ENCODE measurements around the gene PRSS23. TPM values are rescaled to one million over a fixed set of nuclear protein-coding genes. Genes with fewer than 3 reads are reported as not detected.

The PRSS23 gene
- polyA plus RNA-seq, 1 donor from 2014 or later = 3.6 TPM

GRCh38 chr11:86802146-86802545 is 1.8 kb downstream of the PRSS23 start:
- TF ChIP-seq MXI1 (conservative IDR thresholded peaks at IDR 0.05; ENCODE audit: poor library complexity, severe bottlenecking) (no peak), EP300 (conservative IDR thresholded peaks at IDR 0.05; ENCODE audit: poor library complexity, severe bottlenecking) (no peak), TAF1 (IDR thresholded peaks at IDR 0.05; ENCODE audit: low read depth) (no peak), RAD21 (conservative IDR thresholded peaks at IDR 0.05) (no peak), REST (IDR thresholded peaks at IDR 0.05; ENCODE audit: borderline replicate concordance) (no peak), CTCF (IDR thresholded peaks at IDR 0.05; ENCODE audit: poor library complexity, severe bottlenecking) (no peak), EZH2 (IDR thresholded peaks at IDR 0.05; ENCODE audit: borderline replicate concordance, insufficient read depth, low read length, poor library complexity, severe bottlenecking) (no peak), POLR2AphosphoS5 (IDR thresholded peaks at IDR 0.05) (no peak), SMC3 (conservative IDR thresholded peaks at IDR 0.05; ENCODE audit: poor library complexity) (no peak)
- H3K9me3 ChIP-seq (ENCODE audit: low read length) = no peaks in the 10 kb centered on the region

GRCh38 chr11:86802601-86803051 is 2.3 kb downstream of the PRSS23 start:
- H3K79me2 ChIP-seq (replicated peaks; ENCODE audit: insufficient read depth, low read length) = peaks cover 47% of the 10 kb centered on the region
- H3F3A ChIP-seq (ENCODE audit: insufficient read depth, low read length, poor library complexity, severe bottlenecking) = no peaks in the 10 kb centered on the region
- no peak overlapping the region for H3K4me3 ChIP-seq (ENCODE audit: low read length)
- H3K27me3 ChIP-seq (ENCODE audit: insufficient read depth, low read depth, low read length) = no peaks in the 10 kb centered on the region
- H3K4me2 ChIP-seq (ENCODE audit: low read length) = no peak overlapping the region
- H3K9me2 ChIP-seq (ENCODE audit: insufficient read depth, low read length) = no peaks in the 10 kb centered on the region
- no peaks in the 10 kb centered on the region for H4K20me1 ChIP-seq (ENCODE audit: insufficient read depth)
- H2AFZ ChIP-seq (ENCODE audit: low read depth, low read length) = no peak overlapping the region
- no peaks in the 10 kb centered on the region for H3K36me3 ChIP-seq (ENCODE audit: insufficient read depth, low read length)
- TF ChIP-seq POLR2AphosphoS5 (IDR thresholded peaks at IDR 0.05) (no peak), CTCF (IDR thresholded peaks at IDR 0.05; ENCODE audit: poor library complexity, severe bottlenecking) (peak; percentile 78), RAD21 (conservative IDR thresholded peaks at IDR 0.05) (peak; percentile 67), TAF1 (IDR thresholded peaks at IDR 0.05; ENCODE audit: low read depth) (no peak), REST (IDR thresholded peaks at IDR 0.05; ENCODE audit: borderline replicate concordance) (no peak), EZH2 (IDR thresholded peaks at IDR 0.05; ENCODE audit: borderline replicate concordance, insufficient read depth, low read length, poor library complexity, severe bottlenecking) (no peak), SMC3 (conservative IDR thresholded peaks at IDR 0.05; ENCODE audit: poor library complexity) (peak; percentile 81), EP300 (conservative IDR thresholded peaks at IDR 0.05; ENCODE audit: poor library complexity, severe bottlenecking) (no peak), MXI1 (conservative IDR thresholded peaks at IDR 0.05; ENCODE audit: poor library complexity, severe bottlenecking) (no peak)
- no peak overlapping the region for H3K9ac ChIP-seq (ENCODE audit: low read length)
- no peaks in the 10 kb centered on the region for H3K9me3 ChIP-seq (ENCODE audit: low read length)
- H3K27ac ChIP-seq (ENCODE audit: low read length) = no peak overlapping the region

More at GRCh38 chr11:86802146-86802545, 1.8 kb downstream of the PRSS23 start:
- no peaks in the 10 kb centered on the region for H4K20me1 ChIP-seq (ENCODE audit: insufficient read depth)
- H3K9ac ChIP-seq (ENCODE audit: low read length) = no peak overlapping the region
- no peak overlapping the region for H3K4me2 ChIP-seq (ENCODE audit: low read length)
- H3F3A ChIP-seq (ENCODE audit: insufficient read depth, low read length, poor library complexity, severe bottlenecking) = no peaks in the 10 kb centered on the region
- H3K27me3 ChIP-seq (ENCODE audit: insufficient read depth, low read depth, low read length) = no peaks in the 10 kb centered on the region
- no peak overlapping the region for H3K4me3 ChIP-seq (ENCODE audit: low read length)
- H3K79me2 ChIP-seq (replicated peaks; ENCODE audit: insufficient read depth, low read length) = peaks cover 47% of the 10 kb centered on the region
- H3K36me3 ChIP-seq (ENCODE audit: insufficient read depth, low read length) = no peaks in the 10 kb centered on the region
- no peak overlapping the region for H2AFZ ChIP-seq (ENCODE audit: low read depth, low read length)
- H3K27ac ChIP-seq (ENCODE audit: low read length) = no peak overlapping the region
- no peaks in the 10 kb centered on the region for H3K9me2 ChIP-seq (ENCODE audit: insufficient read depth, low read length)

All from neural cell (in vitro differentiated cells).